DMS114 treated with DMSO at 0.1 percent for 48 hours (cell line): ENCODE results near the gene CPED1.

Experiments used
- DNase-seq: peaks from one replicate; lab custom pipeline; 2025; ENCODE audit not compliant: unreplicated experiment; lab: John Stamatoyannopoulos, UW

Gene CPED1

DNA sequence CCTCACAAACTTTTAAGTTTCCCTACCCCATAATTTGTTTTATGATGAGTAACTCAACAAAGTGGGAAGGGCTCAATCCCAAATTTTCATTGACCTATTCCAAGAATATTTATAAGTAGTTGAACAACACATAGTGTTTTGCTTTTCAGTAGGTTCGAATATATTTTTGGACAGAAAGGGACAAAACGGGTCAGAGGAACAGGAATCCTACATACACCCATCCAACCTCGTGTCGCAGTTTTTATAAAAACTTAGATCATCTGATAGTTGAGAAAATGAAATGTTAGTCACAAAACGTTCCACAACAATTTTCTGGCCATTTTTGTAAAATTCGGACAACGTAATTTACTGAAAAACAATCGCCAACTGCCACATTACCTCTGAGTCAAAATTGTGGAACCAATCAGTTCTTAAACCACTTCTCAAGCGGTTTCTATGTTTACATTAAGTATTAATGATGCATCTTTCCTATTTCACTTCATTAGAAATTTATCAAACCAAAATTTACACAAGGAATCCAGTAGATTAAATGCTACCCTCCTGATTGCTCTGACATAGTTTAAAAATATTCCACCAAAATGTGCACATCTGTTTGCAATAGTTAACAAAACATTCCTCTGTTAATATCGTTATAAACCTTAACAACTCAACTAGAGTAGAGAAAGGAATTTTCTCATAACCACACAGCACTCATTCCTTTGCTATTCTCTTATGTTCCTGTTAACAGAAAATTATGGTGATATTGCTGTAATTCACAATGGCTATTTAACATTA is 346.6 kb downstream of the CPED1 start:
- no peak for DNase-seq

DNA sequence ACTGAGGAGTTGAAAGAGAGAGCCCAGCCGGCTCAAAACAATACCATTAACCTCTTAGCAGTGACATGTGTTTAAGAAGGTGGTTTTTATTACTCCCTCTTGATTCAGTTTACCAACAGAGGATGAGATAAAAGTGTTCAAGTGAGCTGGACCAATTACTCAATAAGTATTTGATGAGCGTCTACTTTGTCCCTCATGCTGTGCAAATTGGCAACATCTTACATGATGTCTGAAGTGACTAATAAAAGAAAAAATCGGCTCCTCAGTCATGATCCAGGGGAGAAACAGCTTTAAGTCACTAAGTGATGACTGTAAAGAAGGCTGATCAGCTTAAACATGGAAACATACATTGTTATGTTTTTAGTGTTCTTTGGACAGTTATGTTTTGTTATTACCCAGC is 348.1 kb downstream of the CPED1 start:
- no peak for DNase-seq

DNA sequence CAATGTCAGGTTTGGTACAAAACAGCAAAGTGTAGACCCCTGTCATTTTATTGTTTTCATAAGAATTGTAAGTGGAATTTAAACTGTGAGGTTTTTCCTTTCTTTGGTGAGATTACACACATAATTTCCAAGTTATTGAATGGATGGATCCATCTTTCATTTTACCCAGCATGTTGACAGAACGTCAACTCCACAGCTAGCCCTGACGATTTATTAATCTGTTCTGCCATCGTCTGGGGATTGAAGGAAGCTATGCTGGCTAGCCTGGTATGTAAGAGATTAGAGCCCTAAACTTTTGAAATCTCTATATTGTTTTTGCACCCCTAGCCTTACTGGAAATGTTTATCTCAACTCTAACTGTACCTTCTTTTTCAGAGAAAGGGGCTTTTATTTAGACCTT is 348.9 kb downstream of the CPED1 start:
- no peak for DNase-seq

DNA sequence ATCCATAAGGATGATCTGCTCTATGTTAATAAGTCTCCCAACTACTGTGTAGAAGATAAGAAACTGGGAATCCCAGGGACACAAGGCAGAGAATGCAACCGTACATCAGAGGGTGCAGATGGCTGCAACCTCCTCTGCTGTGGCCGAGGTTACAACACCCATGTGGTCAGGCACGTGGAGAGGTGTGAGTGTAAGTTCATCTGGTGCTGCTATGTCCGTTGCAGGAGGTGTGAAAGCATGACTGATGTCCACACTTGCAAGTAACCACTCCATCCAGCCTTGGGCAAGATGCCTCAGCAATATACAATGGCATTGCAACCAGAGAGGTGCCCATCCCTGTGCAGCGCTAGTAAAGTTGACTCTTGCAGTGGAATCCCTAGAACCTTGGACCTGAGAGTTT is 350.6 kb downstream of the CPED1 start:
- no peak for DNase-seq

DNA sequence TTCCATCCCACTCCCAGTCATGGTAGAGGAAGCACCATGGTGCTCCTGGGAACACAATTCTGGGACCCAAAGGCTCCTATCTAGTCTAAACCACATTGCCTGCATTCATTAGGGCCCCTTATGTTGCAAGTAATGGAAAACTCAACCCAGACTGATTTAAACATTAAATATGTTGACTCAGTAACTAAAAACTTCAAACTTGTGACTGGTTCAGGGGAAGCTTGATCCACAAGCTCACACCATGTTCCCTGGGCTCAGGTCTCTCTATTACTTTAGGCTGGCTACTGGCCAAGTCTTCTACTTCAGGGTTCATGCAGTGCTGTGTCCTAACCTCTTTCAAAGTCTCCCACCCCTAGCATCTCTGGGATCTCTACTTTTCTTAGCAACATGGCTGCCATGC is 353.4 kb downstream of the CPED1 start:
- DNase-seq: no peak

DNA sequence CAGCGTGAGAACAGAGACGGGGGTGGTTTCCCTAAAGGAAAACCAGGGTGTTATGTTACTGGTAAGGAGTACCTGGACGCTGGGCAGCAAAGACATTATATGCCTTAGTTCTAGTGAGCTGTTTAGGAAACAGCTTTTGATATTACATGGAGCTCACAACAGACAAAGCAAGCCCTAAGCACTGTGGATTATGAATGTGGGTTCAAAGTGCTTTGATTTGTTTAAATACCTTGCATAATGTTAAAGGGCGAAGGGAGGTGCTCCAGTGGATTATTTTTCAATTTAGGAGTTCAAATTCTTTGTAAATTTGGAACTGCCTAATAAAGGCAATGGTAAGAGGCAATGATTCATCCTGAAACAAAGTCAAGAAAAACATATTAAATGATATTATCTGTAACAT is 354.1 kb downstream of the CPED1 start:
- DNase-seq: no peak

DNA sequence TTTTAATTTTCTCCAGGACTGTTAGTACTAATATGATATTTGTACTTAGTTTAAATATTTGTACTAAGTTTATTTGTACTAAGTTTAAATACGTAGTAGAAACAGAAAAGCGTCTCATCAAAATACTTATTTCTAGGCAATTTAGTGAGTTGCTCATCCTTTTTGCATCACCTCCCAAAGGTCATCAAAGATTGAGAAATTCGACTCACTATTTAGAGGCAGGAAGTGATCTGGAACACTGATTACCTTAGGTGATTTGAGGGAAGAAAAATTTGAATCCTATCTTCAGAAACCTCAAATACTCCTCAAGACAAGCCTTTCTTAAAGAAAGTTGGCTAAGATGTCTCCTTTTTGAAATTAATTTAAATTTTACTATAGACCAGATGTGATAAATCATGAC is 354.8 kb downstream of the CPED1 start:
- no peak for DNase-seq

DNA sequence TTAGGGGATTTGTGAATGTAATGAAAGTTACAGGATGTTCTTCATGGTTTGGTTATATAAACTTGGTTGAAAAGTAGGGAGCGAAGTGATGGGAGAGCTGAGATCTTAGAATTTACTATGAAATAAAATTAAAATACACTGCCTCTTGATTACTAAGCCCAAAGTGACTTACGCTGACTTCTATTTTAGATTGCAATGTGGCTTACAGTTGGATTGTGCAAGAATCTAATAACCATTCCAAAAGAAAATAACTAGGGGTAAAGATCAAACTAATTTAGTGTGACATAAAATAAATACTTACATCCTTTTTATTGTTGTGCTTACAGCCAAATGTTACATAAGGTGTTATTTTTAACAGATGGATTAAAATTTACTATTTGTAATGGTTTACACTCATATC is 355.6 kb downstream of the CPED1 start:
- no peak for DNase-seq

DNA sequence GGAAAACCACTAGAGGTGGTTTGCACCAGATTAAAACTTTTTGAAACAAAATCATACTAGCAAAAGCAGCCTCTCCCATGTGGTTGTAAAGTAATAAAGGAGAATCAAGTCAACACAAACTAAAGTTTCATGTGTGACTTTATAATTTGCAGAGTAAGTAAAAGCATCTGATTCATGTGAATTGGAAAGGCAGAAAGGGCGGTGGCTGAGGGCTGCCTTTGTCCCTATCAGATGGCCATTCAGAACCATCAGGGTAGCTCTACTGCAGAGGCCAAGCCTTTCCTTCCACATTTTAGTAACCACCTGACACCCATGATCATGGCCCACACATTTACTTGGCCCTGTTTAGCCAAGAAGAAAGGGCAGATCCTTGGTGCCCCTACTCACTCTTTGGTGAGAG is 356.0 kb downstream of the CPED1 start:
- no peak for DNase-seq
